Mesothelial cell of epicardium (in vitro differentiated cells): Measurements from ENCODE around the gene PRDM15. TPM values are rescaled to one million over a fixed set of nuclear protein-coding genes. Genes with fewer than 3 reads are reported as not detected.

Experiments
- DNase-seq, 2 experiments: peaks; one replicate each; pipeline ENCODE4 v3.0.0; 2021; ENCODE audit warnings: low spot score in 2 of 2; ENCODE audit not compliant: unreplicated experiment in 2 of 2
- H3K27ac Mint-ChIP-seq: 2 replicates; pipeline ENCODE4 v1.8.0; 2021; ENCODE audit warnings: mixed read lengths
- H3K27me3 Mint-ChIP-seq: 2 replicates; pipeline ENCODE4 v1.8.0; 2021; ENCODE audit warnings: low read depth, mixed read lengths
- H3K36me3 Mint-ChIP-seq: 2 replicates; pipeline ENCODE4 v1.8.0; 2021; ENCODE audit warnings: mixed read lengths
- H3K4me1 Mint-ChIP-seq: 2 replicates; pipeline ENCODE4 v1.8.0; 2021; ENCODE audit warnings: mixed read lengths
- H3K4me3 Mint-ChIP-seq: 2 replicates; pipeline ENCODE4 v1.8.0; 2021; ENCODE audit warnings: mild to moderate bottlenecking, moderate library complexity, mixed read lengths
- H3K9me3 Mint-ChIP-seq: 2 replicates; pipeline ENCODE4 v1.8.0; 2021; ENCODE audit warnings: mixed read lengths
- CTCF ChIP-seq: fragments of 200-600 bp; sonication (generic); IDR thresholded peaks from one replicate; pipeline ENCODE4 v1.5.0; 2021; ENCODE audit warnings: antibody characterized with exemption; ENCODE audit not compliant: unreplicated experiment
- total RNA-seq: library from RNA; stranded (reverse); gene quantifications from 3 replicates; pipeline ENCODE4 v1.2.1, GENCODE V29; 2021

PRDM15 gene
- total RNA-seq, 1 donor from 2014 or later: 12.0 TPM

GRCh38 chr21:41861987-41862386 is 17.2 kb downstream of the PRDM15 start:
- no peak for TF ChIP-seq CTCF
- peaks cover 2% of the 10 kb centered on the region for H3K36me3 Mint-ChIP-seq
- H3K27me3 Mint-ChIP-seq: no peaks in the 10 kb centered on the region
- no peak overlapping the region for H3K4me3 Mint-ChIP-seq
- no peak for DNase-seq
- peaks cover 2% of the 10 kb centered on the region for H3K4me1 Mint-ChIP-seq
- H3K9me3 Mint-ChIP-seq: no peaks in the 10 kb centered on the region
- no peak overlapping the region for H3K27ac Mint-ChIP-seq

- no peak for TF ChIP-seq CTCF
- Mint-ChIP-seq H3K4me3 (no peak overlapping the region), H3K4me1 (peaks cover 2% of the 10 kb centered on the region), H3K9me3 (no peaks in the 10 kb centered on the region), H3K27ac (no peak overlapping the region), H3K36me3 (peaks cover 2% of the 10 kb centered on the region), H3K27me3 (no peaks in the 10 kb centered on the region)
- no peak for DNase-seq
These were observed 17.9 kb downstream of the PRDM15 start for GRCh38 chr21:41861255-41861654.

DNA sequence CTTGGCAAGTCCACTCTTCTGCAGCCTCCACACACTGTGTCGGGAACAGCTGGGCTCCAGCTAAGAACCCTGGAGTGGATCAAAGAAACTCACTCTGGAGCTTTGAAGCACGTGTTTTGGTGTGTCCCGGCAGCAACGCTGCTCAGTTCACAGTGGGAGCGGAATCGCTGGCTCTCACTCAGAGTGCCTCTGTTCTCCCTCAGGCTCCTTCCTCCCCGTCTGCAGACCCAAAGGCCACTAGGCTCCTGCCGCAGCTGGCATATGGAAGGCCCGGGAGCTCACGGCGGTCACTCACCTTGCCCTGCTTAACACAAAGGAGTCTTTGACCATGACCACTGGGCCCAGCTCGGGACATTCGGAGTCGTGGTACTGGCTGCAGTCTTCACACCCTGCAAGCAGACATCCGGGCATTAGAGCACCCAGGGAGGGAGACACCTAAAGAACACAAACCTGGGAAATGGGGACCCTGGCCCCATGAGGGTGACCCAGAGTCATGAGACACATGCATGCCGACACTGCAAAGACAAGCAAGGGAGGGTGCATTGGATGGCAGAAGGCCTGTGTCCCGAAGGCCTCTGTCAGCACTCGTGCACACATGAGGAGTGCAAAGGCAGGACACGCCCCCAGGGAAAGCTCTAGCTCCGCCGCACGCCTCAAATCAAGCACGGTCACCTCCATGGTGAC is 19.7 kb downstream of the PRDM15 start:
- H3K4me3 Mint-ChIP-seq: no peak overlapping the region
- no peak for TF ChIP-seq CTCF
- H3K9me3 Mint-ChIP-seq: no peaks in the 10 kb centered on the region
- H3K27me3 Mint-ChIP-seq: no peaks in the 10 kb centered on the region
- DNase-seq: no peak
- H3K27ac Mint-ChIP-seq: no peak overlapping the region
- peaks cover 2% of the 10 kb centered on the region for H3K4me1 Mint-ChIP-seq
- peaks cover 6% of the 10 kb centered on the region for H3K36me3 Mint-ChIP-seq

DNA sequence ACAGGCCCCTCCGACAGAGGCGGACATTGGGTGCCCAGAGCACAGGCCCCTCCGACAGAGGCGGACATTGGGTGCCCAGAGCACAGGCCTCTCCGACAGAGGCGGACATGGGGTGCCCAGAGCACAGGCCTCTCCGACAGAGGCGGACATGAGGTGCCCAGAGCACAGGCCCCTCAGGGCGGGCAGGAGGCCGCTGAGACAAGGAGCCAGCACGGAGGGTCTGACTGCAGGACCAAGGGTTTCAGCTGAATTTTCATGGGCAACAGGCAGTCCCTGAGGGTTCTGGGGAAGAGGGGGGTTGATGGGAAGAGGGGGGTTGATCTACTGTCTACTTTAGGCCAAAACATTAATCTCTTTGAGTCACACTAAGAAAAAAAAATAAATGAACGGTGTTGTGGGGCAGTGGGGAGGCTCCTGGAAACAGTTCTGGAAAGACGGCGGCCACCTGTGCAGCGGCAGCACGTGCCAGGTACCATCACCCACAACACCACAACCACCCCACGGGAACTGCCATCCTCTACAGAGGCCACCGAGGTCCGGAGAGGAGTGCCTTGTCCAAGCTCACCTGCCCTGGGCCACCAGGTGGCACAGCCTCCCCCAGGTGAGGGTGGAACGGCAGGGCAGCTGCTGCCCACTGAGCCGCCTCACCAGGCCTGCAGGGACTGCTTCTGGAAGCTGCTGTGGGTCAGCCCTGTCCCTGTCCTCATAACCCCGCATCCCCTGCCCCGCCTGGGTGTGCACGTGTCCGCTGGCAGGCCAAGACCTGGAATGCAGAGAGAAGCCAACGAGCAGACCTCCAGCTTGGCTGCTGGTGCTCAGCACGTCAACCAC is 20.5 kb downstream of the PRDM15 start:
- peaks cover 11% of the 10 kb centered on the region for H3K36me3 Mint-ChIP-seq
- no peaks in the 10 kb centered on the region for H3K27me3 Mint-ChIP-seq
- no peaks in the 10 kb centered on the region for H3K9me3 Mint-ChIP-seq
- H3K4me1 Mint-ChIP-seq: peaks cover 2% of the 10 kb centered on the region
- no peak for TF ChIP-seq CTCF
- no peak for DNase-seq
- H3K27ac Mint-ChIP-seq: no peak overlapping the region
- no peak overlapping the region for H3K4me3 Mint-ChIP-seq

- H3K27ac Mint-ChIP-seq: no peak overlapping the region
- H3K4me3 Mint-ChIP-seq: no peak overlapping the region
- peaks cover 2% of the 10 kb centered on the region for H3K4me1 Mint-ChIP-seq
- TF ChIP-seq CTCF: no peak
- H3K36me3 Mint-ChIP-seq: peaks cover 11% of the 10 kb centered on the region
- no peak for DNase-seq
- no peaks in the 10 kb centered on the region for H3K9me3 Mint-ChIP-seq
- H3K27me3 Mint-ChIP-seq: no peaks in the 10 kb centered on the region
These were observed 21.3 kb downstream of the PRDM15 start for GRCh38 chr21:41857771-41858300.
